HG03097 (cell line): Measurements from ENCODE around the gene AGA.

Source experiments
- ATAC-seq: cut with Tn5 transposase; IDR thresholded peaks from one replicate; pipeline ENCODE4 v1.9.1; 2021; ENCODE audit not compliant: unreplicated experiment, low FRiP score

Gene AGA

GRCh38 chr4:177441803-177442622 is at the start of gene AGA:
Gene AGA (minus strand): TSS chr4:177442437. CDS start chr4:177442375, 62 bp downstream.
- ATAC-seq: peak; percentile 94

GRCh38 chr4:177492022-177492421 is 49.8 kb upstream of the AGA start:
- no peak for ATAC-seq

- ATAC-seq: no peak
These were observed 48.5 kb upstream of the AGA start for GRCh38 chr4:177490769-177491168.

GRCh38 chr4:177489471-177490246 is 47.4 kb upstream of the AGA start:
- ATAC-seq: no peak

GRCh38 chr4:177487977-177488376 is 45.7 kb upstream of the AGA start:
- no peak for ATAC-seq

- ATAC-seq: no peak
These were observed 43.3 kb upstream of the AGA start for GRCh38 chr4:177485528-177485927.

GRCh38 chr4:177484613-177485021 is 42.4 kb upstream of the AGA start:
- ATAC-seq: no peak

GRCh38 chr4:177483760-177484159 is 41.5 kb upstream of the AGA start:
- ATAC-seq: no peak

GRCh38 chr4:177483271-177483670 is 41.0 kb upstream of the AGA start:
- no peak for ATAC-seq

GRCh38 chr4:177482367-177482766 is 40.1 kb upstream of the AGA start:
- no peak for ATAC-seq

GRCh38 chr4:177480795-177481194 is 38.6 kb upstream of the AGA start:
- no peak for ATAC-seq

- ATAC-seq: no peak
These were observed 36.8 kb upstream of the AGA start for GRCh38 chr4:177479063-177479462.

- no peak for ATAC-seq
These were observed 36.3 kb upstream of the AGA start for GRCh38 chr4:177478496-177478895.

GRCh38 chr4:177473991-177474390 is 31.8 kb upstream of the AGA start:
- ATAC-seq: no peak

GRCh38 chr4:177464026-177464425 is 21.8 kb upstream of the AGA start:
- ATAC-seq: no peak

- ATAC-seq: no peak
These were observed 19.4 kb upstream of the AGA start for GRCh38 chr4:177461606-177462005.

- no peak for ATAC-seq
These were observed 18.2 kb upstream of the AGA start for GRCh38 chr4:177460460-177460859.

- no peak for ATAC-seq
These were observed 13.3 kb upstream of the AGA start for GRCh38 chr4:177455561-177455970.

- ATAC-seq: no peak
These were observed 10.9 kb upstream of the AGA start for GRCh38 chr4:177453116-177453515.

GRCh38 chr4:177451108-177451500 is 8.9 kb upstream of the AGA start:
- ATAC-seq: no peak

- ATAC-seq: no peak
These were observed 8.3 kb upstream of the AGA start for GRCh38 chr4:177450426-177451107.
